OCI-LY1 (cell line): ENCODE results near the gene ARMC3.

Source experiments
- CTCF ChIP-seq: fragments of 200-600 bp; sonication (generic), shearing (Covaris generic); IDR thresholded peaks from 2 replicates; pipeline ENCODE4 v1.5.1; 2017; ENCODE audit warnings: mild to moderate bottlenecking, antibody characterized with exemption, low read length, moderate library complexity, mixed read lengths
- EZH2 ChIP-seq: fragments of 200-600 bp; sonication (generic), shearing (Covaris generic); IDR thresholded peaks from 2 replicates; pipeline ENCODE4 v1.8.0; 2017; ENCODE audit warnings: borderline replicate concordance, mixed run types, mild to moderate bottlenecking, antibody characterized with exemption, low read length, moderate library complexity, mixed read lengths

DNA sequence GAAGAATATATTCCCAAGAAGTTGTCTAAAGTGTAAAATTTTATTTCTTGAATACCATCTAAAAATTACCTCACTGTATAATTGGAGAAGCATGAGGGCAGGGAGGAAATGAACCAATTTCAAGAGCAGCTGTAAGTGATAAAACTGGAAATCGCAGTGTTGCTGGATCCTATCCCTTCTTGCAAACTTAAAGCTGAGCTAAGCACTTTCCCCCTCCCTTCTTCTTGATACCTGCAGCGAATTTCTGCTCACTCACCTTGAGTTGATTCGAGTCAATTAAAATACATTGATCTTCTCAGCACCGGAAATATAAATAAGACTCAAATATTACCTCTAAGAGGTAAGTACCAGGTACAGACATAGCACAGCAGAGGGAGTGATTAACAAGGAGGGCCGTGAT is 65.5 kb downstream of the ARMC3 start:
- no peak for TF ChIP-seq CTCF
- no peak for TF ChIP-seq EZH2
